Fibroblast of the aortic adventitia (primary cell): Measurements from ENCODE around the gene TOMM7. TPM values are rescaled to one million over a fixed set of nuclear protein-coding genes. Genes with fewer than 3 reads are reported as not detected.
"Not testable (repeated sequence)": the region's sequence is repeated elsewhere in the genome, so short reads cannot be mapped to it uniquely, and the experiment has no call there.

Experiments
- DNase-seq: peaks from one replicate; pipeline ENCODE4 v3.0.0-alpha.2; 2010; ENCODE audit warnings: low read depth
- H3K4me3 ChIP-seq: 2 replicates; pipeline ENCODE4 v1.5.1; 2011; ENCODE audit warnings: low read depth, mild to moderate bottlenecking, control low read depth, low read length, moderate library complexity
- total RNA-seq: library from RNA; depleted of rRNA; stranded (reverse); fragments of >200 nt; gene quantifications from 2 replicates; pipeline ENCODE4 v1.2.3, GENCODE V29; 2012; ENCODE audit warnings: low replicate concordance
- TF ChIP-seq, protein P1 (sequence below): IDR thresholded peaks from 2 replicates; pipeline ENCODE4 v1.5.1; 2011; ENCODE audit warnings: mild to moderate bottlenecking, low read length, control low read depth, inconsistent platforms; ENCODE audit not compliant: insufficient read depth

The TOMM7 gene
- total RNA-seq, 1 donor: 217 TPM

GRCh38 chr7:22802426-22802825 lies 20.2 kb downstream of the TOMM7 start:
- TF ChIP-seq, protein P1, sequence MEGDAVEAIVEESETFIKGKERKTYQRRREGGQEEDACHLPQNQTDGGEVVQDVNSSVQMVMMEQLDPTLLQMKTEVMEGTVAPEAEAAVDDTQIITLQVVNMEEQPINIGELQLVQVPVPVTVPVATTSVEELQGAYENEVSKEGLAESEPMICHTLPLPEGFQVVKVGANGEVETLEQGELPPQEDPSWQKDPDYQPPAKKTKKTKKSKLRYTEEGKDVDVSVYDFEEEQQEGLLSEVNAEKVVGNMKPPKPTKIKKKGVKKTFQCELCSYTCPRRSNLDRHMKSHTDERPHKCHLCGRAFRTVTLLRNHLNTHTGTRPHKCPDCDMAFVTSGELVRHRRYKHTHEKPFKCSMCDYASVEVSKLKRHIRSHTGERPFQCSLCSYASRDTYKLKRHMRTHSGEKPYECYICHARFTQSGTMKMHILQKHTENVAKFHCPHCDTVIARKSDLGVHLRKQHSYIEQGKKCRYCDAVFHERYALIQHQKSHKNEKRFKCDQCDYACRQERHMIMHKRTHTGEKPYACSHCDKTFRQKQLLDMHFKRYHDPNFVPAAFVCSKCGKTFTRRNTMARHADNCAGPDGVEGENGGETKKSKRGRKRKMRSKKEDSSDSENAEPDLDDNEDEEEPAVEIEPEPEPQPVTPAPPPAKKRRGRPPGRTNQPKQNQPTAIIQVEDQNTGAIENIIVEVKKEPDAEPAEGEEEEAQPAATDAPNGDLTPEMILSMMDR: no peak
- no peak for DNase-seq

DNA sequence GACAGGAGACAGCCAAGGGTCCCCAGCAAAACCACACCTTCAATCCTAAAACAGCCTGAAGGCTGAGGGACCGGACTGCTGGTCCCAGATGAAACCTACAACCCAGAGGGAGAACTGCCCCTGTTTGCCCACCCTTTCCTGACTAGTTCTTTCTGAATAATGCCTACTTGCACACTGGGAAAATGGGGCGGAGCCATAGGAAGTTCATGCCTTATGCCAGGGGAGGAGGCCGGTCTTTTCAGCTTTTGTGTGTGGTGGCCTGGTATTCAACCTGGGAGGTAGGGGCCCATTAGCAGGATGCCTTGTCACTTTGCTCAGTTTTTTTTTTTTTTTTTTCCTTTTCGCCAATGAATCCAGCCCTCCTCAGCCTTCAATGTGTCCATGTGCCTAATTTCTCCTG lies 20.7 kb downstream of the TOMM7 start:
- DNase-seq: no peak
- TF ChIP-seq, protein P1: no peak

More at GRCh38 chr7:22802426-22802825, 20.2 kb downstream of the TOMM7 start:
- no peak overlapping the region for H3K4me3 ChIP-seq

GRCh38 chr7:22799633-22800032 lies 23.0 kb downstream of the TOMM7 start:
- peak; percentile 8 for DNase-seq
- H3K4me3 ChIP-seq: no peak overlapping the region
- TF ChIP-seq, protein P1: no peak

More for the DNA sequence above, 20.7 kb downstream of the TOMM7 start:
- H3K4me3 ChIP-seq: no peak overlapping the region

DNA sequence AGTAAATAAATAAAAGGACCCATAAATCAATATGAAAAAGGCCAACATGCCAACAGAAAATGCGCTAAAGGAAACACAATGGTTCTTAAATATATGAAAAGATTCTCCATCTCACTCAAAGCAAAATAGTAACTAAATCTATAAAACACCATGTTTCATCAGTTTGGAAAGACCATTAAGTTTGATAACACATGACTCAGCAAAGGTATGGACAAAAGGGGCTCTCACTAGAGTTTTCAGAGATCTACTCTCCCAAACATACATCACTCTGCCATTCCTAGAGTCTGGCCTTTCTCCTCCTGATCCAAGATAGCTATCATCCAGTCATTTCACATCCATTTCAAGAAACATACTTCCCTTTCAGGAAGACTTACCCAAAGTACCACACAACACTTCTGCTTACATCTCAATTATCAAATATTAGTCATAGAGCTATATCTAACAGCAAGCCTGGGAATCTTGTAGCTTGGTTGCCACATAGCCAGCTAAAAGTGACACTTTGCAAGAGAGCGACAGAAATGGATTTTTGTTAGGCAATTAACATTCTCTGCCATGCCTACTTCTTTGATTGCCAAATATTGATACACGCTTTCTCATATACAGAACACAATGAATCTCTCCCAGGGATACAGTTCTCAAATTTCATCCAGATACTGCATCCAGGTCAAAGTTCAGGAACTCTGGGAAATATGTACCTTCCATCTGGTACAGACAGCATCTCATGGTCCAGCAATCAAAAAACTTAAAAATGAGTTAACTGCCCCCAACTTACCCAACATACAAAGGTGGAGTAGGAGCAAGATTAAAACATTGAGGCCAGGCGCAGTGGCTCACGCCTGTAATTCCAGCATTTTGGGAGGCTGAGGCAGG lies 28.8 kb downstream of the TOMM7 start:
- DNase-seq: peak; percentile 5
- TF ChIP-seq, protein P1: no peak

GRCh38 chr7:22791204-22792158 lies 31.2 kb downstream of the TOMM7 start:
- TF ChIP-seq, protein P1: no peak
- no peak overlapping the region for H3K4me3 ChIP-seq
- DNase-seq: peak; percentile 35

More for the DNA sequence above, 28.8 kb downstream of the TOMM7 start:
- no peak overlapping the region for H3K4me3 ChIP-seq

DNA sequence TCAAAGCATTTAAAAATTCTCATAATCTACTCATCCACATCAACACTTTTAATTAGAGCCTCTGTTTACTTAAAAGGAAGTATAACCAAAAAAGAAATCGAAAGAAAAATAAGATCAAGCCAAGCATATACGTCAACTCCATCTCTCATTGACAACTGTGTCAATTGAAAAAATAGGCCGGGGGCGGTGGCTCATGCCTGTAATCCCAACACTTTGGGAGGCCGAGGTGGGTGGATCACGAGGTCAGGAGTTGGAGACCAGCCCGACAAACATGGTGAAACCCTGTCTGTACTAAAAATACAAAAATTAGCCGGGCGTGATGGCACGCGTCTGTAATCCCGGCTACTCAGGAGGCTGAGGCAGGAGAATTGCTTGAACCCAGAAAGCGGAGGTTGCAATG lies 32.0 kb downstream of the TOMM7 start:
- not testable (repeated sequence) for H3K4me3 ChIP-seq, DNase-seq

DNA sequence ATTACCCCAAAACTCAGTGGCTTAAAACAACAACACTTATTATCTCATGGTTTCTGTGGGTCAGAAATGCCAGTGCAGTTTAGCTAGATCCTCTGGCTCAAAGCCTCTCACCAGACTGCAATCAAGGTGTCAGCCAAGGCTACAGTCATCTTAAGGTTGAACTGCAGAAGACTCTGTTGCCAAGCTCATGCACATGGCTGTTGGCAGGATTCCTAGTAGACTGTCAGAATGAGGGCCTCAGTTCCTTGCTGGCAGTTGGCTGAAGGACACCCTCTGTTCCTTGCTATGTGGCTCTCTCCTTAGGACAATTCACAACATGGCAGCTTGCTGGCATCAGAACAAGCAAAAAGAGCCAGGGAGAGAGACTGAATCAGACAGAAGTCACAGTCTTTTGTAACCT lies 34.7 kb downstream of the TOMM7 start:
- no peak overlapping the region for H3K4me3 ChIP-seq
- TF ChIP-seq, protein P1: no peak
- peak; percentile 49 for DNase-seq
